Measurements from ENCODE around the gene RIC1. TPM values are rescaled to one million over a fixed set of nuclear protein-coding genes. Genes with fewer than 3 reads are reported as not detected.
"Not testable (repeated sequence)": the region's sequence is repeated elsewhere in the genome, so short reads cannot be mapped to it uniquely, and the experiment has no call there.

RIC1 gene, protein sequence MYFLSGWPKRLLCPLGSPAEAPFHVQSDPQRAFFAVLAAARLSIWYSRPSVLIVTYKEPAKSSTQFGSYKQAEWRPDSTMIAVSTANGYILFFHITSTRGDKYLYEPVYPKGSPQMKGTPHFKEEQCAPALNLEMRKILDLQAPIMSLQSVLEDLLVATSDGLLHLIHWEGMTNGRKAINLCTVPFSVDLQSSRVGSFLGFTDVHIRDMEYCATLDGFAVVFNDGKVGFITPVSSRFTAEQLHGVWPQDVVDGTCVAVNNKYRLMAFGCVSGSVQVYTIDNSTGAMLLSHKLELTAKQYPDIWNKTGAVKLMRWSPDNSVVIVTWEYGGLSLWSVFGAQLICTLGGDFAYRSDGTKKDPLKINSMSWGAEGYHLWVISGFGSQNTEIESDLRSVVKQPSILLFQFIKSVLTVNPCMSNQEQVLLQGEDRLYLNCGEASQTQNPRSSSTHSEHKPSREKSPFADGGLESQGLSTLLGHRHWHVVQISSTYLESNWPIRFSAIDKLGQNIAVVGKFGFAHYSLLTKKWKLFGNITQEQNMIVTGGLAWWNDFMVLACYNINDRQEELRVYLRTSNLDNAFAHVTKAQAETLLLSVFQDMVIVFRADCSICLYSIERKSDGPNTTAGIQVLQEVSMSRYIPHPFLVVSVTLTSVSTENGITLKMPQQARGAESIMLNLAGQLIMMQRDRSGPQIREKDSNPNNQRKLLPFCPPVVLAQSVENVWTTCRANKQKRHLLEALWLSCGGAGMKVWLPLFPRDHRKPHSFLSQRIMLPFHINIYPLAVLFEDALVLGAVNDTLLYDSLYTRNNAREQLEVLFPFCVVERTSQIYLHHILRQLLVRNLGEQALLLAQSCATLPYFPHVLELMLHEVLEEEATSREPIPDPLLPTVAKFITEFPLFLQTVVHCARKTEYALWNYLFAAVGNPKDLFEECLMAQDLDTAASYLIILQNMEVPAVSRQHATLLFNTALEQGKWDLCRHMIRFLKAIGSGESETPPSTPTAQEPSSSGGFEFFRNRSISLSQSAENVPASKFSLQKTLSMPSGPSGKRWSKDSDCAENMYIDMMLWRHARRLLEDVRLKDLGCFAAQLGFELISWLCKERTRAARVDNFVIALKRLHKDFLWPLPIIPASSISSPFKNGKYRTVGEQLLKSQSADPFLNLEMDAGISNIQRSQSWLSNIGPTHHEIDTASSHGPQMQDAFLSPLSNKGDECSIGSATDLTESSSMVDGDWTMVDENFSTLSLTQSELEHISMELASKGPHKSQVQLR (N-terminal part only)
- 10 to 100 TPM in 11 of 12 donors, not detected in 1; 10.8 to 26.4 (median 20.2) TPM for polyA plus RNA-seq (ENCODE audit: insufficient read length in 12 of 12)
- long read RNA-seq, donor 1, result 0 reads
- long read RNA-seq, donor 2, full-length matches to known transcripts, result 2 of 2 reads
- long read RNA-seq, donor 2, partial matches to known transcripts, result 0 of 2 reads
- long read RNA-seq, donor 2, other reads (novel, unspliced or antisense), result 0 of 2 reads
- long read RNA-seq, donor 3, result 0 reads
- long read RNA-seq, donor 4, result 0 reads
- long read RNA-seq, donor 5, result 0 reads
- long read RNA-seq, donor 6, full-length matches to known transcripts, result 1 of 8 reads
- long read RNA-seq, donor 6, partial matches to known transcripts, result 7 of 8 reads
- long read RNA-seq, donor 6, other reads (novel, unspliced or antisense), result 0 of 8 reads
- long read RNA-seq, donor 7, result 0 reads
- long read RNA-seq, donor 8, partial matches to known transcripts, result 107 of 107 reads
- long read RNA-seq, donor 8, other reads (novel, unspliced or antisense), result 0 of 107 reads
- long read RNA-seq, donor 9, result 0 reads
- long read RNA-seq, donor 10, full-length matches to known transcripts, result 1 of 1 reads
- long read RNA-seq, donor 10, partial matches to known transcripts, result 0 of 1 reads
- long read RNA-seq, donor 10, other reads (novel, unspliced or antisense), result 0 of 1 reads
- long read RNA-seq, donor 11, full-length matches to known transcripts, result 1 of 1 reads
- long read RNA-seq, donor 11, partial matches to known transcripts, result 0 of 1 reads
- long read RNA-seq, donor 11, other reads (novel, unspliced or antisense), result 0 of 1 reads

DNA sequence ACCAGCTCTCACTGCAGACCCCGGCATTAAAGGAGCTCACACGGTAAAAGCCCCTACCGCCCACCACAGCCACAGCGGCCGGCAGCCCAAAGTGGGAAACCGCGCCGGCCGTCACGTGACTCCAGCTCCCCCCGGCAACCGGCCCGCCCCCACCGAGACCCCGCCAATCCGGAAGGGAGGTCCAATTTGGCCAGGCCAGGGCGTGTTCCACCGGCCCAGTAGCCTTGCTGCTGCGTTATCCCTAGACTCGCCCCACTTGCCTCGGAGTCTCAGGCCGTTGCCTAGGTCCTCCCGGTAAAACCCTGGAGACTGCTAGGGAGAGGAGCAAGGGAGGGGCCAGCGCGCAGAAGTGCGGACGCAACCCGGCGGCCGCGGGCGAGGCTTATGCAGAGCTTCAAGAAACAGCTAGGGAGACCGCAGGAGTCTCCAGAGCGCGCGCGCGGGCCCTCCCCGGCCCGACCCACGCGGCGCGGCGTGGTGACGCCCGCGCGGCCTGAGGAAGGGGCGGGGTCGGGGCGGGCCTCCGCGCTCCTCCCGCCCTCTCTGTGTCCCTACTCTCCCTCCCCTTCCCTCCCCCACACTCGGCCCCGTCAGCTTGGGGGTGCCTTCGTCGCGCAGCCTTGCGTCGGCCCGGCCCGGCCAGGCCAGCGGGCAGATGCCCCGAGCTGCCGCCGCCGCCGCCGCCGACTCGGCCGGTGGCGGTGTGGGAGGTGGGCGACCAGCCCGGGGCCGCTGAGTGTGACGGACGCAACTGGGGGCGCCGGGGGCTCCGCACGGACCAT lies at the start of gene RIC1:
RIC1 (plus strand) TSS at position 578 of the 782 bp plus-strand sequence; CDS start at position 781, 203 bp downstream.
- DNase-seq, result peak; percentile 92

- no peak for DNase-seq
These were observed 49.0 kb upstream of the RIC1 start for GRCh38 chr9:5579881-5580280.

GRCh38 chr9:5580650-5581049 lies 48.3 kb upstream of the RIC1 start:
- no peak for DNase-seq

- DNase-seq, result not testable (repeated sequence)
These were observed 47.2 kb upstream of the RIC1 start for GRCh38 chr9:5581706-5582105.

DNA sequence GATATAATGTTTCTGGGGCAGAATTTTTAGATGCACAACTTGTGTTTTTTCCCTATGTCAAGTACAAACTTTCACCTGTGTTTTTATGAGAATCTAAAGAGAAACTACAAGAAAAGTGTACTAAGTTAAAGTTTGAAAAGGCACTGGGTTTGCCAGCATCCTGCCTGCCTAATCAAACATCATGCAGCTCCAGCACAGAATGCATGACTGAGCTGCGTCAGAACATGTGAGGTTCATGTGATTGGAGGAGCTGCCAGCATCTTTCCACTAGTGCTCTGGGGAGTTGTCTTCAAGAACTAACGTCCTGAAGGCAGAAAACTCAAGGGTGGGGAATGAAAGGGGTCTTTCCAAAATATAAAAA lies 46.1 kb upstream of the RIC1 start:
- DNase-seq, result no peak

- DNase-seq, result no peak
These were observed 42.5 kb upstream of the RIC1 start for GRCh38 chr9:5586391-5586802.

DNA sequence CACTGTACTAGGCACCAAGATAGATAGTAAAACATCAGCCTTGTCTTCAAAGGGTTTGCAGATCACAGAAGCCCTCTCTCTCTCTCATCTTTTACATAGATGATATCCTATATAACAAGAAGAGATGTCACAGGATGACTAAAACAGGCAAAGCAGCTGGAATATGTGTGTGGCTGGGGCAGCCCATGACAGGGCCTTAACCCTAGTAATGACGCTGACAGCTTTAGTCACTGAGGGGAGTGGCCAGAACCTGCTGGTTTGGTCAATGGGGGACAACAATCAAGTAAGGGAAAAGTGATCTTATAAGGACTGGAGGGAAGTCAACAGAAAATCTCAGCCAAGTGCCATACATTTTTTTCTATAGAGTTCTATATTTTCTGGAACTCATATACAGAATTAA lies 41.9 kb upstream of the RIC1 start:
- no peak for DNase-seq

DNA sequence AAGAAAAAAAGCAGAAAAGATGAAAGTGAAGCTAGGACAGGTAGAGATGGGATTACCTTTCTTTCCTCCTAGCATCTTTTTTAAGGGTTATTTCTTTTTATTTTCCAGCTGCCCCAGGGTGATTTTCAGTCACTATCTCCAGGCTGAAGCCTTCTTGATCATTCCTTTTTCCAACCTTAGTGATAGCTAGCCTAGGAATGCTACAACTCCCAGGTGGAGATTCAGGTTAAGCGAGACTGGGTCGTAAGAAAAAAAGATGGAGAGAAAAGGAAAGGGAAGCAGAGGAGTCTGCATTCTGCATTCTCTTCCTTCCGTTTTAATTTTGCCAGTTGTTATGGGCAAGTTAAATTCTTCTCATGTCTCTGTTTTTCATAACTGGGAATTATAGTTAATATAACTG lies 36.7 kb upstream of the RIC1 start:
- no peak for DNase-seq

DNA sequence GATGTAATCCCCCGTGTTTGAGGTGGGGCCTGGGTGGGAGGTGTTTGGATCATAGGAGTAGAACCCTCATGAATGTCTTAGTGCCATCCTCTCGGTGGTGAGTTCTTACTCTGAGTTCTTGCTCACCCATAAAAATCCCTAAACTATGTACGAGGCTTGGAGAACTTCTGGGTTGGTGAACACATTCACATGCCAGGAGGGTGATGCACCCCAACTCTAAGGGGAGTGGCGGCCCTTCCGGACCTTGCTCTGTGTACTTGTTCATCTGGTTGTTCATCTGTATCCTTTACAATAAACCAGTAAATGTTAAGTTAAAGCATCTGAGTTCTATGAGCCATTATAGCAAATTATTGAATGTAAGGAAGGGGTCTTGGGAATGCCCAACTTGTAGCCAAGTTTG lies 36.0 kb upstream of the RIC1 start:
- no peak for DNase-seq

GRCh38 chr9:5593904-5594303 lies 35.0 kb upstream of the RIC1 start:
- DNase-seq, result no peak

DNA sequence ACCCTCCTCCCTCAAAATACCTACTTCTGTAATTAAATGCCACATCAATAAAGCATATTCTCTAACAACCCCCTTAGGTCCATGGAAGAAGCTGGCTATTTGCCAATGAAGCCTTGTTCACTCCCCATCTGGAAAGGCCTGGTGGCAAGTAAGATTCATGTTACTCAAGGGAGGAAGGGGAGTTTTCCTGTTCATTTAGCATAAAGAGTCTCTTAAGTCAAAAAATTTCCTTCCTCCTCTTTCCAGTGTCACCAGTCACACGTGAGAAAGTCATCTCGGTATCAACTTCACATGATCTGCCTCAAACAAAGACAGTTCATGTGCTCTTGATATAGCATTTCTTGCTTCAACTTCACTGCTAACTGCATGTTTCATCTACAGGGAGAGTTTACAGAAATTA lies 32.7 kb upstream of the RIC1 start:
- no peak for DNase-seq

DNA sequence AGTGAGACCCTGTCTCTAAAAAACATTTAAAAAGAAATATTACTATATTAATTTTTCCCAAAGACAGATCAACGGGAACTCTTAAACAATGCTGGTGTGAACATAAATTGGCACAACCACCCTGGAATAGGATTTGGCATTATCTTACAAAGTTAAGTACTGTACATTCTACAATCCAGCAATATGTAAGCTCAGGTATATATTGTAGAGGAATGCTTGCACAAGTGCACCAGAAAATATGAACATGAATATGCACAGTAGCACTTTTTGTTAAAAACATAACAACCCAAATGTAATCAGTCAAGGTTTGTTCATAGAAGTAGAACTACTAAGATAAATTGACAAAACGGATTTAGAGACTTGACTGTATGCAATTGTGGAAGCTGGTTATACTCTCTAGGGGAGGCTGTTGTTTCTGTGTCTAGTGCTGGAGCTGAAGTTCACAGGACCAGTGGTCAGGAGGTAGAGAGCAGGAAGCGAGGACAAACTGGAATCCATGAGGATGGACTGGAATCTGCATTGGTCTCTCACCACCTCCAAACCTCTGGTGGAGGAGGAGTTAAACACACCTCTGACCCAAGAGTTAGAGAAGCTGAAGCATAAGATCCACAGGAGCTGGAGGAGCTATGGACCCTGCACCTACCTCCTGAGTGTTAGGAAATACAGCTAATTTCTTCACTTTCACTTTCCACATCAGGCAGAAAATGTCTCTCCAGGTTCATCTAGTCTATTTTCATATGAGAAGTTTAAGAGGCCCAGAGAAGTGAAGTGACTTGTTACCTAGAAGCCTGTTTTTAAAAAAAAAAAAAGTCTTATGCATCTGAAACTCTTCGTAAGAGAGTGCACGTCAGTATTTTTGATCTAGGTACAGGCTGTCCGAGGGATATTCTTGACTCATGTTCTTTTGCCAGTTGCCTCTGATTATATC lies 20.3 kb upstream of the RIC1 start:
- no peak for DNase-seq

GRCh38 chr9:5609226-5609596 lies 19.7 kb upstream of the RIC1 start:
- DNase-seq, result no peak

DNA sequence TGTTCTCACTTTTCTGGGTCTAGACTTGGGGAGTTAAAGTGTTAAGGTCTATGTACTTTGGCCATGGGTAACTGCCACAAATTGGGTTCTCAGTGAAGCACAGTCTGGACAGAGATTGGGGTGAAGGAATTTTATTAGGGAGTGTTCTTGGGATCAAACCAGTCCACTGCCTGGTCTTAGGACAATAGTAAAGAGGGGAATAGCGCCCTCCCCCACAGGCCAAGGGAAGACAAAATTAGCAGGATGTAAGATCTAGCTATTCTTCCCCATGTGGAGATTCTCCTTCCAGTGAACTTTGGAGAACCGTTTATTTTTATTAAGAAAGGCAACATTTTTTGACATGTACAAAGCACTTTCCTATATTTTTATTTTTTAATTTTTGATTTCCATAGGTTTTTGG lies 18.4 kb upstream of the RIC1 start:
- DNase-seq, result no peak

DNA sequence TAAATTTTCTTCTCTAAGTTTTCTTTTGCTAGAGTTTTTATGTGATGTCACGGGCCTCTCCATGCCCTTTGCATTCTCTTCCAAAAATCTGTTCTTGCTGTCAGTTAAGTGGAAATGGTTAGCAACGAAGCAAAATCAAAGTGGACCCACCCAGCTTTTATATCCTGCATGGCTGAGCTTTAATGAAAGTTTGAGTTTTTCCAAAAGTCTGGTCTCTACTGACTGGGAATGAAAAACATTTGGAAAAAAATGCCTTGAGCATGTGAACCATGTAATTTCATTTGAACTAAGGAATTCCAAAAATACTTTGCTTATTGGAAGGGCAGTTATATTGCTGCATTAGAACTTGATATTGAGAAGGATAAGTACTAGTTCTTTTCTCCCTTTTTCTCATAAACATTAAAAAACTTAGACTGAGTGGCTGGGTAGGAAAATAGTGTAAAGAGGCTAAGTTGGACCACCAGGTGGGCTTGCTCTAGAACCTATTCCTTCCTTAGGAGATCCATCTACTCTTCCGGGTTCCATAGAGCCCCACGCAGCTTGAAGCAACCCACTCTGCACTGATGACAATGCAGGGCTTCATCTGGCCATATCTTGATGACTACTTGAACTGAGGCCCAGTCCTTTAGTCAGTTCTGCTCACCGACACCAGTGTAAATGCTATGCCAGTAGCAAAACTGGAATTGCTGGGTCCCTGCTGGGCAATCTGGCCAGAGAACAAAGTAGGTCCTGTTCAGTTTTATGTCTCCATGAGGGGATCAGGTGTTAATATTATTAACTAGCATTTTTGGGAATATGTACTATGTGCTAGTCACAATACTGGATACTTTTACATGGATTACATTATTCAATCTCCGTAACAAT lies 17.4 kb upstream of the RIC1 start:
- no peak for DNase-seq

DNA sequence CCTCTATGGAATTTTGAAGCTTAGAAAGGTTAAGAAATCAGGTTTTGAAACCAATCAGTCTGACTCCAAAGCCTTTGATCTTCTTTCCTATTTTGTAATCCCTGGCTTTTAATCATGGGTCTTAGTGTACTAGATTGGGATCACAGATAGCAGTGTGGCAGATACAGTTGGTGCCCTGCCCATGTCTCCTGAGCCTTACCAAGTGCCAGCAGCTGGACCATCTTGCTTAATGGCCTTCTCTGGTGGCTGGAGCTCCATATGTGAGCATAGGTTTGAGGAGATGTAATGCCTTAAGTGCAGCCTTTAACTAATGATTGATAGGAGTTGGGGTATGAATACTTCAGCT lies 16.7 kb upstream of the RIC1 start:
- no peak for DNase-seq

- no peak for DNase-seq
These were observed 14.7 kb upstream of the RIC1 start for GRCh38 chr9:5614192-5614591.

DNA sequence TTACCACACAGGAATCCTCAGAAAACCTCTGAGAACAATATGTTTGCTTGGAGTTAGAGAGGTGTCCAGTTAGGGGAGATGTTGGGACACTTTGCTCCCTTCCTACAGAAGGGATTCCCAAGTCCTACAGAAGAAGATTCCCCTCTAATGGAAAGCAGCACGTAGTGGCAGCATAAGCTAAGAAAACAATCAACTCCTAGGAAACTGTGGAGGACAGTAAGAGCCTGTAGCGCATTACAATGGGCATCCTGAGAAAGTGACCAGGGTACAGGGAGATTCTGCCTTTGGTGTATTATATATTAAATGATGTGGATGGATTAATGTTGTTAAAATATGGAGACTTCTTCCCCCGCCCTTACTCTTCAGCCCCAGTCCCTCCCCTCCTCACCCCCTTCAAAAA lies 13.9 kb upstream of the RIC1 start:
- no peak for DNase-seq
